Right atrium auricular region (tissue), 2 donors: ENCODE measurements around the gene PLCL1. TPM values are rescaled to one million over a fixed set of nuclear protein-coding genes. Genes with fewer than 3 reads are reported as not detected.

Experiments
- DNase-seq: peaks from one replicate; pipeline ENCODE4 v3.0.0-alpha.2; 2019; ENCODE audit warnings: low spot score
- H3K27ac ChIP-seq, 2 donors: fragments of 200-600 bp; sonication (generic); 1 replicate in 1 of 2; 2 replicates in 1 of 2; pipeline ENCODE4 v1.5.1; 2016 to 2019
- H3K27me3 ChIP-seq, 2 donors: fragments of 200-600 bp; sonication (generic); one replicate each; pipeline versions ENCODE4 v1.5.1 to v1.6.0; 2017 to 2019
- H3K36me3 ChIP-seq: fragments of 200-600 bp; sonication (generic); one replicate; pipeline ENCODE4 v1.5.1; 2016
- H3K4me1 ChIP-seq, 2 donors: fragments of 200-600 bp; sonication (generic); one replicate each; pipeline versions ENCODE4 v1.5.1 to v1.6.0; 2017 to 2019
- H3K4me3 ChIP-seq, 2 donors: fragments of 200-600 bp; sonication (generic); 1 replicate in 1 of 2; 2 replicates in 1 of 2; pipeline ENCODE4 v1.5.1; 2017 to 2019; ENCODE audit warnings: mild to moderate bottlenecking in 1 of 2, moderate library complexity in 1 of 2
- H3K9me3 ChIP-seq, 2 donors: fragments of 200-600 bp; sonication (generic); one replicate each; pipeline ENCODE4 v1.5.1; 2019
- total RNA-seq, 2 donors: library from RNA; depleted of rRNA; stranded (reverse); fragments of >200 nt; gene quantifications; one replicate each; pipeline ENCODE4 v1.1.0, GENCODE V29; 2016
- TF ChIP-seq, protein P1 (sequence below), 2 donors: fragments of 200-600 bp; sonication (generic); IDR thresholded peaks; one replicate each; pipeline ENCODE4 v1.5.1; 2019; ENCODE audit warnings: antibody characterized with exemption in 2 of 2

Gene PLCL1
- total RNA-seq, 2 donors from 2014 or later = 26.8 to 32.0 TPM

GRCh38 chr2:197894751-197895274 lies 90.4 kb downstream of the PLCL1 start:
- peaks cover 0 to 43% of the 10 kb centered on the region in 2 donors for H3K4me1 ChIP-seq
- no peaks in the 10 kb centered on the region for H3K36me3 ChIP-seq
- H3K27ac ChIP-seq = peak overlapping the region in 1 of 2 donors; percentile 79
- no peaks in the 10 kb centered on the region for H3K27me3 ChIP-seq
- no peak overlapping the region for H3K4me3 ChIP-seq
- DNase-seq = no peak
- H3K9me3 ChIP-seq = no peaks in the 10 kb centered on the region
- TF ChIP-seq, protein P1, sequence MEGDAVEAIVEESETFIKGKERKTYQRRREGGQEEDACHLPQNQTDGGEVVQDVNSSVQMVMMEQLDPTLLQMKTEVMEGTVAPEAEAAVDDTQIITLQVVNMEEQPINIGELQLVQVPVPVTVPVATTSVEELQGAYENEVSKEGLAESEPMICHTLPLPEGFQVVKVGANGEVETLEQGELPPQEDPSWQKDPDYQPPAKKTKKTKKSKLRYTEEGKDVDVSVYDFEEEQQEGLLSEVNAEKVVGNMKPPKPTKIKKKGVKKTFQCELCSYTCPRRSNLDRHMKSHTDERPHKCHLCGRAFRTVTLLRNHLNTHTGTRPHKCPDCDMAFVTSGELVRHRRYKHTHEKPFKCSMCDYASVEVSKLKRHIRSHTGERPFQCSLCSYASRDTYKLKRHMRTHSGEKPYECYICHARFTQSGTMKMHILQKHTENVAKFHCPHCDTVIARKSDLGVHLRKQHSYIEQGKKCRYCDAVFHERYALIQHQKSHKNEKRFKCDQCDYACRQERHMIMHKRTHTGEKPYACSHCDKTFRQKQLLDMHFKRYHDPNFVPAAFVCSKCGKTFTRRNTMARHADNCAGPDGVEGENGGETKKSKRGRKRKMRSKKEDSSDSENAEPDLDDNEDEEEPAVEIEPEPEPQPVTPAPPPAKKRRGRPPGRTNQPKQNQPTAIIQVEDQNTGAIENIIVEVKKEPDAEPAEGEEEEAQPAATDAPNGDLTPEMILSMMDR (IDR thresholded peaks at IDR 0.05) = no peak

DNA sequence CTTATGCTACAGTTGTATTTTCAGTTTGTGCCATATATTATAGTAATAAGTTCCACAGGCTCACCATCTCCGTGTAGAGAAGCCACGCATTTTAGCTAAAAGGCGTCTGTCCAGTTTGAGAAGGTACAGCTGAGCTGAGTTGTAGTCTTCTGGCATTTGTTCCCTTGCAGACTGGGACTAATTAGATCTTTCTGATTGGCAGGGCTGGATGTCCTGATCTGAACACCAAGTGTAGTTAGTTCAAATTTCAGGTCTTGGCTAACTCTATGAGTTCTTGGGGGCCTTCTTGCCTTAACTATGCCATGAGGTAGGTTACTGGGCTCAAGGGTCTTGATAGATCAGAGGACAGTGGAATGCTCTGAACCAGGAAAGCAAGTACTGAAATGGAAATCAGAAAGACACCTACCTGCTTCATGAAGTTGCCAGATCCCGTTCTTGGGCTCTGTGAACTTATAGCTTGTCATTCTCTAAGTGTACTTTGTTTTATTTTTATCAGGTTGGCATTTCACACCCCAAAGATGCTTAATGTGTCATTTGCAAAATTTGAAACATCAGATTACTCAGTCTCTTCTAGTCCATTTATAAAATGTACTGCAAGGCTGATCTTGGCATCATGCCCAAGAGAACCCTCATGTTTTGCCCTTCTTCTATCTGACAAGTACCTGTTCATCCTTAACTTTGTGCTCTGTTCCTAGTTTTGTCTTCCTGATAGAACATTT lies 93.7 kb downstream of the PLCL1 start:
- Histone ChIP-seq H3K4me1 (peaks cover 0 to 29% of the 10 kb centered on the region in 2 donors), H3K27me3 (no peaks in the 10 kb centered on the region), H3K27ac (peak overlapping the region in 1 of 2 donors; percentile 44), H3K4me3 (no peak overlapping the region), H3K36me3 (no peaks in the 10 kb centered on the region), H3K9me3 (no peaks in the 10 kb centered on the region)
- DNase-seq = no peak
- TF ChIP-seq, protein P1 (IDR thresholded peaks at IDR 0.05) = no peak

DNA sequence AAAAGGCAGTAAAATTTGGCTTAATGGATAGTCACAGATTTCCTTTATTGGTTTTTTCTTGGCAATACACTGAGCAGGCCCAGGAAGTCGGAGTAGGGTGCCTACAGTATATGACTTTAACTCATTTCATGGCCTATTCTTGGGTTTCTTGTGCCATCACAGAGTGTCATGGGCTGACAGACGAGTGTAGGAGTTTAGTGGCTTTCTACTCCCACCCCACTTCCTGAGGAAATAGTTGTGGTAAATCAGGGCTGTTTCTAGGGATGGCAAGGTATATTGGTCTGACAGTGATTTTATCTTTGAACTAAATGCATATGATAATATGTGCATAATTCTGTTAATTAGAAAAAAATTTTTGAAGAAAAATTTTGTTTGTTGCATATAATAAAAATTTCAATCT lies 100.1 kb downstream of the PLCL1 start:
- Histone ChIP-seq H3K9me3 (no peaks in the 10 kb centered on the region), H3K27ac (no peak overlapping the region), H3K4me1 (peaks cover 0 to 29% of the 10 kb centered on the region in 2 donors), H3K27me3 (no peaks in the 10 kb centered on the region), H3K4me3 (no peak overlapping the region), H3K36me3 (no peaks in the 10 kb centered on the region)
- no peak for DNase-seq
- TF ChIP-seq, protein P1 (IDR thresholded peaks at IDR 0.05) = no peak

- TF ChIP-seq, protein P1 (IDR thresholded peaks at IDR 0.05) = no peak
- Histone ChIP-seq H3K9me3 (no peaks in the 10 kb centered on the region), H3K4me3 (no peak overlapping the region), H3K36me3 (no peaks in the 10 kb centered on the region), H3K27ac (no peak overlapping the region), H3K4me1 (peaks cover 0 to 23% of the 10 kb centered on the region in 2 donors), H3K27me3 (no peaks in the 10 kb centered on the region)
- DNase-seq = no peak
Observed at GRCh38 chr2:197908156-197908555, 103.8 kb downstream of the PLCL1 start.

- no peaks in the 10 kb centered on the region for H3K27me3 ChIP-seq
- H3K36me3 ChIP-seq = no peaks in the 10 kb centered on the region
- H3K4me1 ChIP-seq = peaks cover 0 to 23% of the 10 kb centered on the region in 2 donors
- no peak overlapping the region for H3K27ac ChIP-seq
- DNase-seq = no peak
- no peak overlapping the region for H3K4me3 ChIP-seq
- H3K9me3 ChIP-seq = no peaks in the 10 kb centered on the region
- TF ChIP-seq, protein P1 (IDR thresholded peaks at IDR 0.05) = no peak
Observed at GRCh38 chr2:197908990-197909776, 104.8 kb downstream of the PLCL1 start.
